Natural killer cell (primary cell): Measurements from ENCODE around the gene GGPS1. TPM values are rescaled to one million over a fixed set of nuclear protein-coding genes. Genes with fewer than 3 reads are reported as not detected.
A peak's percentile ranks its signal among the peaks of the same experiment; 100 is the strongest.

Source experiments
- ATAC-seq, 3 donors: fragments of 150-1000 bp in 2 of 3; fragments of 200-7000 bp in 1 of 3; cut with Tn5 transposase; 1 replicate in 1 of 3; 2 replicates in 2 of 3; pipeline ENCODE4 v1.10.0; 2021; ENCODE audit warnings: mild to moderate bottlenecking in 2 of 3, moderate library complexity in 2 of 3
- DNase-seq, 2 donors: peaks; one replicate each; pipeline versions ENCODE4 v3.0.0 to v3.0.0-alpha.2; 2013 to 2021; ENCODE audit warnings: mixed read lengths in 1 of 2
- H3K27ac ChIP-seq: one replicate; pipeline ENCODE4 v1.5.1; 2013; ENCODE audit warnings: mild to moderate bottlenecking, low read length
- H3K27me3 ChIP-seq: one replicate; pipeline ENCODE4 v1.6.1; 2013; ENCODE audit warnings: low read length; ENCODE audit not compliant: control insufficient read depth, insufficient read depth
- H3K36me3 ChIP-seq: one replicate; pipeline ENCODE4 v1.6.1; 2013; ENCODE audit warnings: low read length; ENCODE audit not compliant: control insufficient read depth, insufficient read depth
- H3K4me1 ChIP-seq: one replicate; pipeline ENCODE4 v1.6.1; 2013; ENCODE audit warnings: low read length; ENCODE audit not compliant: control insufficient read depth, insufficient read depth
- H3K4me3 ChIP-seq: one replicate; pipeline ENCODE4 v1.5.1; 2013; ENCODE audit warnings: low read length
- H3K9me3 ChIP-seq: one replicate; pipeline ENCODE4 v1.6.1; 2013; ENCODE audit warnings: low read length; ENCODE audit not compliant: control insufficient read depth, insufficient read depth
- H3K27ac Mint-ChIP-seq, 2 donors: one replicate each; pipeline ENCODE4 v1.8.0; 2022; ENCODE audit warnings: mild to moderate bottlenecking in 2 of 2, mixed read lengths in 2 of 2, moderate library complexity in 1 of 2
- H3K27me3 Mint-ChIP-seq, 2 donors: one replicate each; pipeline ENCODE4 v1.8.0; 2022; ENCODE audit warnings: low read depth in 2 of 2, mixed read lengths in 2 of 2
- H3K36me3 Mint-ChIP-seq: one replicate; pipeline ENCODE4 v1.8.0; 2022; ENCODE audit warnings: mixed read lengths
- H3K4me1 Mint-ChIP-seq, 2 donors: one replicate each; pipeline ENCODE4 v1.8.0; 2022; ENCODE audit warnings: mixed read lengths in 2 of 2
- H3K4me3 Mint-ChIP-seq: one replicate; pipeline ENCODE4 v1.8.0; 2022; ENCODE audit warnings: mild to moderate bottlenecking, moderate library complexity, mixed read lengths
- H3K9me3 Mint-ChIP-seq, 2 donors: one replicate each; pipeline ENCODE4 v1.8.0; 2022; ENCODE audit warnings: mixed read lengths in 2 of 2
- CTCF ChIP-seq: fragments of 200-600 bp; IDR thresholded peaks from one replicate; pipeline ENCODE4 v1.8.0; 2022; ENCODE audit warnings: antibody characterized with exemption
- WGBS: methylation state at CpG from one replicate; pipeline ENCODE4 v1.1.7; 2013; ENCODE audit warnings: missing lambda C conversion rate; ENCODE audit not compliant: insufficient coverage; 5-methylcytosine and 5-hydroxymethylcytosine counted together
- intact Hi-C: fragments of 100-400 bp; cut with micrococcal nuclease; formaldehyde crosslinking; loops from one replicate; pipeline ENCODE4 v1.14.2; 2022
- total RNA-seq, 4 donors: library from RNA; stranded (reverse); fragments of 120-200 nt in 1 of 4; gene quantifications; one replicate each; pipeline versions ENCODE4 v1.2.3 to v1.2.4, GENCODE V29; 2013 to 2022

Gene GGPS1
- total RNA-seq, 3 donors from 2014 or later (not counting 1 experiment from before 2014, with no cell fraction given): 18.7 to 26.0 (median 23.9) TPM

- H3K36me3 ChIP-seq: peaks cover 8% of the 10 kb centered on the region
- Mint-ChIP-seq H3K27me3 (no peaks in the 10 kb centered on the region), H3K27ac (no peak overlapping the region), H3K4me1 (peaks cover 65 to 70% of the 10 kb centered on the region in 2 donors), H3K36me3 (no peaks in the 10 kb centered on the region), H3K4me3 (no peak overlapping the region), H3K9me3 (no peaks in the 10 kb centered on the region)
- peaks cover 46% of the 10 kb centered on the region for H3K4me1 ChIP-seq
- TF ChIP-seq CTCF: no peak
- ATAC-seq (no peak), DNase-seq (no peak)
- no peaks in the 10 kb centered on the region for H3K27me3 ChIP-seq
- intact Hi-C loops: no loop called here
- H3K9me3 ChIP-seq: no peaks in the 10 kb centered on the region
- H3K4me3 ChIP-seq: no peak overlapping the region
- no peak overlapping the region for H3K27ac ChIP-seq
- 91% methylated on average over 3 of the region's 5 CpGs for WGBS
These were observed 13.2 kb upstream of the GGPS1 start for GRCh38 chr1:235315173-235315572.

- peaks cover 43% of the 10 kb centered on the region for H3K4me1 ChIP-seq
- Mint-ChIP-seq H3K27me3 (no peaks in the 10 kb centered on the region), H3K9me3 (no peaks in the 10 kb centered on the region), H3K27ac (no peak overlapping the region), H3K4me3 (no peak overlapping the region), H3K4me1 (peaks cover 66 to 70% of the 10 kb centered on the region in 2 donors), H3K36me3 (no peaks in the 10 kb centered on the region)
- no peak for DNase-seq
- H3K27ac ChIP-seq: no peak overlapping the region
- no peak for ATAC-seq
- peaks cover 8% of the 10 kb centered on the region for H3K36me3 ChIP-seq
- 100% methylated on average over 1 of the region's 4 CpGs for WGBS
- no peak for TF ChIP-seq CTCF
- no peaks in the 10 kb centered on the region for H3K9me3 ChIP-seq
- intact Hi-C loops: no loop called here
- H3K4me3 ChIP-seq: no peak overlapping the region
- no peaks in the 10 kb centered on the region for H3K27me3 ChIP-seq
These were observed 12.6 kb upstream of the GGPS1 start for GRCh38 chr1:235315735-235316134.

- no peak overlapping the region for H3K4me3 ChIP-seq
- H3K4me3 Mint-ChIP-seq: peak overlapping the region; percentile 22
- no peak for DNase-seq
- H3K9me3 Mint-ChIP-seq: no peaks in the 10 kb centered on the region
- H3K9me3 ChIP-seq: no peaks in the 10 kb centered on the region
- no peak for ATAC-seq
- no peak for TF ChIP-seq CTCF
- peaks cover 38% of the 10 kb centered on the region for H3K4me1 ChIP-seq
- no peak overlapping the region for H3K27ac ChIP-seq
- peaks cover 4% of the 10 kb centered on the region for H3K36me3 ChIP-seq
- H3K27me3 Mint-ChIP-seq: no peaks in the 10 kb centered on the region
- peak overlapping the region in 1 of 2 donors; percentile 35 for H3K27ac Mint-ChIP-seq
- H3K27me3 ChIP-seq: no peaks in the 10 kb centered on the region
- no peaks in the 10 kb centered on the region for H3K36me3 Mint-ChIP-seq
- intact Hi-C loops: no loop called here
- H3K4me1 Mint-ChIP-seq: peaks cover 69 to 75% of the 10 kb centered on the region in 2 donors
- no CpG with 5 or more reads among the region's 1 CpG for WGBS
These were observed 11.2 kb upstream of the GGPS1 start for GRCh38 chr1:235317168-235317567.

GRCh38 chr1:235319255-235319654, 9.1 kb upstream of the GGPS1 start:
- intact Hi-C loops: loop anchor here (2.0 kb wide), 1 partner anchor 14 kb away; no protein-coding TSS in a partner anchor
- Histone ChIP-seq H3K4me3 (no peak overlapping the region), H3K27me3 (no peaks in the 10 kb centered on the region), H3K27ac (no peak overlapping the region), H3K9me3 (no peaks in the 10 kb centered on the region), H3K36me3 (peaks cover 7% of the 10 kb centered on the region), H3K4me1 (peaks cover 40% of the 10 kb centered on the region)
- H3K36me3 Mint-ChIP-seq: no peaks in the 10 kb centered on the region
- no peak for ATAC-seq
- DNase-seq: no peak
- H3K4me1 Mint-ChIP-seq: peaks cover 58 to 63% of the 10 kb centered on the region in 2 donors
- H3K4me3 Mint-ChIP-seq: no peak overlapping the region
- WGBS: 89% methylated on average over 2 of the region's 2 CpGs
- no peaks in the 10 kb centered on the region for H3K27me3 Mint-ChIP-seq
- H3K9me3 Mint-ChIP-seq: no peaks in the 10 kb centered on the region
- peak overlapping the region; percentile 48 to 49 for H3K27ac Mint-ChIP-seq
- TF ChIP-seq CTCF: no peak
